ENCODE measurements around the gene CABCOCO1. TPM values are rescaled to one million over a fixed set of nuclear protein-coding genes. Genes with fewer than 3 reads are reported as not detected.
"Not testable (repeated sequence)": the region's sequence is repeated elsewhere in the genome, so short reads cannot be mapped to it uniquely, and the experiment has no call there.

The CABCOCO1 gene
- total RNA-seq, 2 experiments from 2014 or later, result not detected

DNA sequence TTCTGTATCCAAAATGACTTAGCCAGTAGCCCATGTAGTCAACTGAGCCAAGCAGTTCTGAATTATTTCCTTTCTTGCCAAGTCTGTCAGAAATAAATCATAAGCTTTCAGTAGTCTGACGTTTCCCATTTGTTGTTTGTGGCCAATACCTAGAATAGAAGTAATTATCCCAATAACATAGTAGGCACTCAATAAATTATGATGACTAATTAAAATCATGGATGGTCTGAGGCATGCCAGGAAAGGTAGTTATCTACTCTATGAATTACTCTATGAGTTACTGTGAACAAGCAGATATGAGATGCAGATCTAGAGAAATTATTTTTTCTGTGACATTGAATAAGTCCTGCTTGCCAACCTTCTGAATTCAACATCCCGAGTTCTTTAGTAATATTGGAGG, 2.3 kb downstream of the CABCOCO1 start:
- Mint-ChIP-seq H3K9me3 (no peaks in the 10 kb centered on the region), H3K4me3 (no peak overlapping the region), H3K4me1 (no peaks in the 10 kb centered on the region), H3K36me3 (ENCODE audit: low read depth) (no peaks in the 10 kb centered on the region), H3K27me3 (peaks cover 33% of the 10 kb centered on the region), H3K27ac (no peak overlapping the region)
- ChIA-PET POLR2A (no interaction called here), CTCF (no interaction called here)
- no peak for DNase-seq

DNA sequence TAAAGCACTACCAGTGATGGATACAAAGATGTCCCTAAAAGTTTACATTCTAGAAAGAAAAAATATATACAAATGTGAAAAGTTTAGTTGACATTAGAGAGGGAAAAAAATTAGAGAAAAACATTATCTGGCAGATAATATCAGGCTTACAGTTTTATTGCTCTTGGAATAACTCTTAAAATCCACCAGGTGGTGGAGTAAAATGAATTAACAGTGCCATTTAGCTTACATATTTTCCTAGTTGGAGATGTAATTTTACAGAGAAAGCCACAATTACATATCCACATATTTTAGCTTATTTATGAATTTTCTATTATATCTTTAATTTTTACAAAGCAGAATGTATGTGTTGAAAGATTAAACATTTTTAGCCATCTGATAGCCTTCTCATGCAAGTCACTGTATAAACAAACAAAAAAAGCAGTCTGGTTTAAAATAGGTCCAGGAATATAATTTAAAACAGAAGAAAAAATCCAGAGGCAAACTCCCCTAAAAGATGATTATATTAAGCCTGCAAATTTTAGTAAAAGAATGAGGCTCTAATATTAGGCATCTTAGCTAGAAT, 6.5 kb downstream of the CABCOCO1 start:
- no peak overlapping the region for H3K27ac Mint-ChIP-seq

DNA sequence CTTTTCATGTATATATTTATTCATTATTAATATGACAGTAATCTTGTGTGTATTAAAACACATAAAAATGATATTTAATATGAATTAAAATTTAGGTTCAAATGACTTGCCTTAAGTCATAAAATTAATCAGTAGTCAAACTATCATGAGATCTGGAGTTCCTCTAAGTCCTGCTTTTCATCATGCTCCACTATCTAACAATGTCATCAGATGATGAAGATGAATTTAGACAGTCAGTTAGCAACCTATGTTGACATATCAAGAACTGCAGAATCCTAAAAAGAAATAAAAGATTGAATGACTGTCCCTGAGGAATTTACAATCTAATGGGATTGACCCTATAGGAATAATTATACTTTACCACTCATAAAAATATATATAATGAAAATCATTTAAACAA, 7.1 kb downstream of the CABCOCO1 start:
- POLR2A ChIA-PET, result no interaction called here
- no peak overlapping the region for H3K4me3 Mint-ChIP-seq
- peaks cover 4% of the 10 kb centered on the region for H3K27me3 Mint-ChIP-seq
- no peaks in the 10 kb centered on the region for H3K36me3 Mint-ChIP-seq (ENCODE audit: low read depth)
- no peak overlapping the region for H3K27ac Mint-ChIP-seq
- no peaks in the 10 kb centered on the region for H3K9me3 Mint-ChIP-seq
- no peak for DNase-seq
- no peaks in the 10 kb centered on the region for H3K4me1 Mint-ChIP-seq
- CTCF ChIA-PET, result no interaction called here

More for the DNA sequence above, 6.5 kb downstream of the CABCOCO1 start:
- no peaks in the 10 kb centered on the region for H3K9me3 Mint-ChIP-seq
- CTCF ChIA-PET, result no interaction called here
- no peak for DNase-seq
- peaks cover 8% of the 10 kb centered on the region for H3K27me3 Mint-ChIP-seq
- no peaks in the 10 kb centered on the region for H3K4me1 Mint-ChIP-seq
- POLR2A ChIA-PET, result no interaction called here
- no peaks in the 10 kb centered on the region for H3K36me3 Mint-ChIP-seq (ENCODE audit: low read depth)
- no peak overlapping the region for H3K4me3 Mint-ChIP-seq

DNA sequence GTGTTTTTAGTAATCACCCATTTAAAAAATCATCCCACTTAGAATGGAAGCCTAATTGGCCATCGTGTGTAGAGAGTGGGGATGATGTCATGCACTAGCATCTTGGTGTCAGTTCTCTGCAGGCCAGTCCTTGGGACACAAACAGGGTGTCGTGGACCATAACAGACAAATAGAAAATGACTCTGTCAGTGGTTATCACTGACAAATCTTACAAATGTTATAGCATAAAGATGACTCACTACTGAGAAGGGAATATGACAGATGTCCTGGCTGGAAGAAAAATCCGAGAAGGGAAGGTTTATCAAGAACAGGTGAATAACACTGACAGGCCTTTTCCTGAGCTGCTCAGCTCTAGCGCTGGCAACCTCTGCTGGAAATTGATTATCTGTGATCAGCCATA, 10.6 kb downstream of the CABCOCO1 start:
- Mint-ChIP-seq H3K27ac (no peak overlapping the region), H3K4me3 (no peak overlapping the region), H3K27me3 (no peaks in the 10 kb centered on the region), H3K9me3 (no peaks in the 10 kb centered on the region), H3K36me3 (ENCODE audit: low read depth) (no peaks in the 10 kb centered on the region), H3K4me1 (no peaks in the 10 kb centered on the region)
- CTCF ChIA-PET, result no interaction called here
- DNase-seq, result no peak
- POLR2A ChIA-PET, result no interaction called here

DNA sequence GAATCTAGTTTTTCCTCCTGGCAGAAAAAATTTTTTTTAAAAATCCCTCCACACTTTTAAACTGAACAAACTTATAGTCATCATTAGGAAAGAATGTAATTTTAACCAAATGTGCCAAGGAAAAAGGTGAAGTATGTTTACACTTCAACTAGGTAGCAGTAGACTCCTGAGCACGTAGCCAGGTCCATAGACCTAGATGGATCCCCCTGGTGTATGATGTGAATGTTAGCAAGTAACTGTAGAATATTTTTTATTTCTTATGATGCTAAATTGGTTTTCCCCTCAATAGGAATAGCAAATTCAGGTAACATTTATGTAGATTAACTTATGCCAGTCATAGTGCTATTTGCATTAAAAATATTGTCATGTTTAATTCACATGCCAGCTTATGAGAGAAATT, 19.6 kb downstream of the CABCOCO1 start:
- no peak overlapping the region for H3K4me3 Mint-ChIP-seq
- DNase-seq, result no peak
- ChIA-PET CTCF (no interaction called here), POLR2A (no interaction called here)
- no peaks in the 10 kb centered on the region for H3K9me3 Mint-ChIP-seq
- no peaks in the 10 kb centered on the region for H3K4me1 Mint-ChIP-seq
- peaks cover 5% of the 10 kb centered on the region for H3K27me3 Mint-ChIP-seq
- H3K36me3 Mint-ChIP-seq (ENCODE audit: low read depth), result no peaks in the 10 kb centered on the region
- H3K27ac Mint-ChIP-seq, result no peak overlapping the region

DNA sequence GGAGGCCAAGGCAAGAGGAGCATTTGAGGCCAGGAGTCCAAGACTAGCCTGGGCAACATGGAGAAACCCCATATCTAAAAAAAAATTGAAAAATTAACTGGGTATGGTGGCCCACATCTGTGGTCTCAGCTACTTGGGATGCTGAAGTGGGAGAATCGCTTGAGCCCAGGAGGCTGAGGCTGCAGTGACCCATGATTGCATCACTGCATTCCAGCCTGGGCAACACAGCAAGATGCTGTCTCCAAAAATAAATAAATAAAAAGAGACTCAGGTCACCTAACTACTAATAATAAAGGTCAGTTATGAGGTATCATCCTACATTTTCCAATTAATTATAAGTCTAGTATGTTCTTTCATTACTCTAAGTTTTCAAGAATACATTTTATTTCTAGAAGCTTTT, 20.6 kb downstream of the CABCOCO1 start:
- H3K36me3 Mint-ChIP-seq (ENCODE audit: low read depth), result no peaks in the 10 kb centered on the region
- H3K27me3 Mint-ChIP-seq, result peaks cover 5% of the 10 kb centered on the region
- CTCF ChIA-PET, result no interaction called here

DNA sequence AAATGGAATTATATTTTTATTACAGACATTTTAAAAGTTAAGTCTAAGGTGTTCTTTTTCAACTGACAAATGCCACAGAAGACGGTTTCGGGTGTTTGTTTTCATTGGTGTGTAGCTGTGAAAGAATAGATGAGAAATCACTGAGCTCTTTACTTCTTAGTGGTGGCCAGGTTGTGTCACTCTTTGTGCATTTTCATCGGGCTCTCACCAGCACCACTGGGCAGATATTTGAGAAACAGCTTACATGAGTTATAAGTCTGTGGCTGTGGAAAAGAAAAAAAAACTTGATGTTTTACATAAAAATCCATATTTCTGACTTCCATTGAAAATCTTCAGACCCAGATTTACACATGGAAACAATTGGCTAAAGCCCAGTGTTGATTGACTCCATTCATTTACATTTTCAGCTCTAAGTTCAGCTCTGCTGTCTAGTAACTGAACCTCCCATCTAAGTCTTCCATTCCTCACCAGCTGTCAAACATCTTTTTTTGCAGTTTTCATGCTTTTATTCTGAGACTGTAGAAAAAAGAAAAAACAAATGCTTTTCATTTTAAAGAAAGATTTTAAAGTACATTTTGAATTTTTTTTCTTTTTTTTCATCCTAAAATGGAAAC, 22.3 kb downstream of the CABCOCO1 start:
- H3K9me3 Mint-ChIP-seq, result no peaks in the 10 kb centered on the region
- H3K27ac Mint-ChIP-seq, result no peak overlapping the region
- H3K4me3 Mint-ChIP-seq, result no peak overlapping the region
- H3K27me3 Mint-ChIP-seq, result peaks cover 4% of the 10 kb centered on the region
- H3K36me3 Mint-ChIP-seq (ENCODE audit: low read depth), result no peaks in the 10 kb centered on the region
- ChIA-PET CTCF (no interaction called here), POLR2A (no interaction called here)
- DNase-seq, result no peak
- H3K4me1 Mint-ChIP-seq, result no peaks in the 10 kb centered on the region

More for the DNA sequence above, 20.6 kb downstream of the CABCOCO1 start:
- no peaks in the 10 kb centered on the region for H3K4me1 Mint-ChIP-seq
- no peaks in the 10 kb centered on the region for H3K9me3 Mint-ChIP-seq
- H3K4me3 Mint-ChIP-seq, result no peak overlapping the region
- POLR2A ChIA-PET, result no interaction called here
- DNase-seq, result no peak
- H3K27ac Mint-ChIP-seq, result no peak overlapping the region

DNA sequence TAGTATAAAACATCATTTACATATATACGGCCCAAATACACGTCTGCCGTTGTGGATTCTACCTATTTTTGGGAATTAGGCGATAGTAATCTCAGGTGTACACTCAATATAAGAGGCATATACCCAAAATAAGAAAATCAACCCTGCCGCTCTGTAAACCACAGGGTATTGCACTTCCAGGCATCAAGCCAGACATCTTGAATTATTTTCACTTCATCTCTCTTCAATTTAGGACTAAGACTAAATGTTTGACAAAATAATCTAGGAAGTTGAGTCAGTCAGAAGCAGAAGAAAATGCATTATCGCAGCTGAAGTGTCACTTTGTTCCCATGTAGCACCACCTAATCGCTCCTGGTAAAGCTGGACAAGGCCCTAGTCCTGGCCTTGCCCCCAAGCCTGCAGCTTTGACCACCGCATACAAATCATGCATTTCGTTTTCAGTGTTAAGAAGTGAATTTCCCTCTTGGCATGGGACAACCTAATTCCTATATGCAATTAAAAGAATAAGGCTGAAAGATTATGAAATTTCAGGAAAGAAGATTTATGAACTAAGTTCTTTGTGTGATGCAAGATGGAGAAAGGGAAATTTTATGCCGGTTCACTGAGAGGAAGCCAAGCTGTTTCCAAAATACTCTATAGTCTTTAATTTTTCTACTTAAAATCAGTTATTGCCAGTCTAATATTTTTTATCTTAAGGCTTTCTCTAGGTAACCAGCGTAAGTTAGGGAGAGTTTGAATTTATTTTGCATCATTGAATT, 26.0 kb downstream of the CABCOCO1 start:
- H3K4me1 Mint-ChIP-seq, result no peaks in the 10 kb centered on the region
- DNase-seq, result no peak
- H3K36me3 Mint-ChIP-seq (ENCODE audit: low read depth), result no peaks in the 10 kb centered on the region
- no peak overlapping the region for H3K4me3 Mint-ChIP-seq
- no peak overlapping the region for H3K27ac Mint-ChIP-seq
- H3K9me3 Mint-ChIP-seq, result peaks cover 2% of the 10 kb centered on the region
- peaks cover 5% of the 10 kb centered on the region for H3K27me3 Mint-ChIP-seq
- ChIA-PET CTCF (no interaction called here), POLR2A (no interaction called here)

DNA sequence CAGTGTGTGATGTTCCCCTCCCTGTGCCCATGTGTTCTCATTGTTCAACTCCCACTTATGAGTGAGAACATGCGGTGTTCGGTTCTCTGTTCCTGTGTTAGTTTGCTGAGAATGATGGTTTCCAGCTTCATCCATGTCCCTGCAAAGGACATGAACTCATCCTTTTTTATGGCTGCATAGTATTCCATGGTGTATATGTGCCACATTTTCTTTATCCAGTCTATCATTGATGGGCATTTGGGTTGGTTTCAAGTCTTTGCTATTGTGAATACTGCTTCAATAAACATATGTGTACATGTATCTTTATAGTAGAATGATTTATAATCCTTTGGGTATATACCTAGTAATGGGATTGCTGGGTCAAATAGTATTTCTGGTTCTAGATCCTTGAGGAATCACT, 28.9 kb downstream of the CABCOCO1 start:
- H3K27ac Mint-ChIP-seq; H3K36me3 Mint-ChIP-seq (ENCODE audit: low read depth); H3K9me3 Mint-ChIP-seq; H3K4me1 Mint-ChIP-seq; POLR2A ChIA-PET; DNase-seq; CTCF ChIA-PET; H3K4me3 Mint-ChIP-seq: not testable (repeated sequence)
- peaks cover 10% of the 10 kb centered on the region for H3K27me3 Mint-ChIP-seq

DNA sequence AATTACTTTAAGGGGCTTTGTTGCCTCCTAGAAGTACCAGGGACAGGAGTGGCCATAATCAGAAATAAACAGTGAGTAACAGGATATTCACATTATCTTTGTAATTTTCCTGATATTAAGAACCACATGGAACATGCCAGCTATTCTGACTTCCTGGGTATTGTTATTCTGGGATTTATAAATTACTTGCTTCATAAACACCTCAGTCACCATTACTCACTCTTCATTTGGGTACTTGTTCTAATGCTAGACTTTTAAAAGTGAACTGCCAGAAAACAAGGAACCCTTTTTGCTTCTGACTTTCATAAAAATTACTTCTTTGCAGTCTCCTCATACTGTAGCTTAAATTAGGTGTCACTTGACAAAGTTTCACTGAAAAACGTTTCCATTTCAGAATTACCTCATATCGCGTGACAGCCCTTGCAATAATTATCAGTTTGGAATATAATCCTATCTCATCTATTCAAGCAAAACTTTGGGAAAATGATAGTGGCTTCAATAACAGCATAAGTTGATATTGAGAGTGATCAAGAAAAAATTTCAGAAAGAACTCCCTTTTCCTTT, 29.8 kb downstream of the CABCOCO1 start:
- DNase-seq, result no peak
- Mint-ChIP-seq H3K4me3 (no peak overlapping the region), H3K27ac (no peak overlapping the region), H3K9me3 (peaks cover 2% of the 10 kb centered on the region), H3K4me1 (no peaks in the 10 kb centered on the region), H3K36me3 (ENCODE audit: low read depth) (no peaks in the 10 kb centered on the region), H3K27me3 (peaks cover 10% of the 10 kb centered on the region)
- ChIA-PET CTCF (no interaction called here), POLR2A (no interaction called here)

DNA sequence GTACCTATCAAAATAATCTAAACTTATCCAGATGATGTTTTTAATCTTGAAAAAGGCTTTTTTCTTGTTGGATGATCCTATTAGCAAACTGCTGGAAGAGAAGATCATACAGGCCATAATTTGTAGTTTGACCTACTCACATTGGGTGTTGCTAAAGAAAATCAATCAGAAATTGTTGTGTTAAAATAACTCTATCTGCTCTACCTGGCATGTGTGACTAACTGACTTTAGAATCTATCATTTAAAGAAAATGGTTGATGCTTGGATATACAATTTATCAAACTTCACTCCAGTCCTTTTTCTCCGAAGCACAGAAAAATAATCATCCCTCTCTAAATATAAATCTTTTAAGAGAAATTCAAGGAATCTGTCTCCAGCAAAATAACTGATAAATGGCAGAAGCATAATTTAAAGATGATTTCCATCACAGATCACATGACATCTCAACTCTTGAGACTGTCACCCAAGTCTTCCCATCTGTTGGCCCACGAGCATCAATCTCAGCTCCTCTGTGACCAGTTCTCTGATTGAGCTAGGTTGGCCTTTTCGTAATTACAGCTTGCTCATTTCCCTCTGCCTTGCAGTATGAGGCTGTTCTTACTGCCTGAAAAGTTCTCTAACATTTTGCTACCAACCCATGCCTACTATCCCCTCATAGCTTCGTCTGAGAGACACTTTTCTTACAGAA, 36.4 kb downstream of the CABCOCO1 start:
- ChIA-PET POLR2A (no interaction called here), CTCF (no interaction called here)
- Mint-ChIP-seq H3K4me1 (no peaks in the 10 kb centered on the region), H3K9me3 (no peaks in the 10 kb centered on the region), H3K4me3 (no peak overlapping the region), H3K36me3 (ENCODE audit: low read depth) (no peaks in the 10 kb centered on the region), H3K27me3 (peaks cover 5% of the 10 kb centered on the region), H3K27ac (no peak overlapping the region)
- DNase-seq, result no peak

DNA sequence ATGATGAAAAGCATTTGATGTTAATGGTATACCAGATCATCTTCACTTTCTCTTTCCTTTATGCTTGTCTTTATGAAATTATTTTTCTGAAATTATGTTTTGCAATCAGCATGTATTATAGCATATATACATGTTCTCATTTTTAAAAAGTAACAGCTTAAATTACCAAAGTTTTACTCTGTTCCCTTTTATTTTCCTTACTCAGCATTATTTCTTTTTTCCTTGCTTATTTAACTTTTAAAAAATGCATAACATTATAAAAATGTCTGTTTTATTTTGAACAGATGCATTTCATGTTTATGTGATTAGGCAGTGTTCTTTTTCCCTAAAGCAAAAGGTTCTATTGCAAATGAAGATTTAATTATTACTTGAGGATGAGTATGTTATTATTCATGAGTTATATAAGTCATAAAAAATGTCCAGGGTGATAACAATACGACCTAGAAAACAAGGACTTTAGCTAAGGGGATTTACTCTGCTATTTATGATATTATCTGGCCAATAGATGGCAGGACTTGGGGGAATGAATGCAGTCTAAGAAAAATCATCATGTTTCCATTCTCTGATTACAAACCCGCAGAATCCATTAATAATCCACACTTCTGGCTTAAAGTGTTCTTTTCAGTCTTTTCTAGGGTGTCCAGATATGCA, 38.5 kb downstream of the CABCOCO1 start:
- POLR2A ChIA-PET, result no interaction called here
- H3K4me1 Mint-ChIP-seq, result no peaks in the 10 kb centered on the region

DNA sequence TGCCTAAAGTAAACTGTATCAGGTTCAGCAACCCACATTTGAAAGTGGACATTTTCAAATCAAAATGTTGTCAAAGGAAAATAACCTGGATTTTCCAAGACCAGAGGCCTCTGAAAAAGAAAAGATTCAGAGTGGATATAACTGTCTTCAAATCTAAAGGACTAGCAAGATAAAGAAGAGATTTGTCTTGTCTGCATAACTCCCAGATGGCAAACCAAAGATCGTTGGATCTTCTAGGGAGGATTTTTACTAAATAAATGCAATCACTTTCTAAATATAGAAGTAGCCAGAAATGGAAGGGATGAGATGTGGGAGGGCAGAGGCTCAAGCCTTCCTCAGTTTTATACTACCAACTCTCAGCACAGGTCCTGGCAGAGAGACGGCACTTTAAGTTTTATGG, 39.0 kb downstream of the CABCOCO1 start:
- H3K27ac Mint-ChIP-seq, result no peak overlapping the region
- no peak for DNase-seq
- no peak overlapping the region for H3K4me3 Mint-ChIP-seq
- H3K36me3 Mint-ChIP-seq (ENCODE audit: low read depth), result no peaks in the 10 kb centered on the region
- POLR2A ChIA-PET, result no interaction called here
- CTCF ChIA-PET, result no interaction called here
- H3K4me1 Mint-ChIP-seq, result no peaks in the 10 kb centered on the region
- no peaks in the 10 kb centered on the region for H3K27me3 Mint-ChIP-seq
- no peaks in the 10 kb centered on the region for H3K9me3 Mint-ChIP-seq

More for the DNA sequence above, 38.5 kb downstream of the CABCOCO1 start:
- Mint-ChIP-seq H3K4me3 (no peak overlapping the region), H3K27ac (no peak overlapping the region), H3K36me3 (ENCODE audit: low read depth) (no peaks in the 10 kb centered on the region), H3K27me3 (no peaks in the 10 kb centered on the region), H3K9me3 (no peaks in the 10 kb centered on the region)
- DNase-seq, result no peak
- CTCF ChIA-PET, result no interaction called here
